Epithelial cell of prostate (primary cell): ENCODE results near the gene RCCD1.

Source experiments
- DNase-seq: peaks from one replicate; pipeline ENCODE4 v3.0.0-alpha.2; 2011; ENCODE audit warnings: low read depth, low spot score
- H3K27ac ChIP-seq: fragments of 450-650 bp; 2 replicates; pipeline ENCODE4 v1.5.1; 2017; ENCODE audit warnings: mild to moderate bottlenecking

Gene RCCD1

DNA sequence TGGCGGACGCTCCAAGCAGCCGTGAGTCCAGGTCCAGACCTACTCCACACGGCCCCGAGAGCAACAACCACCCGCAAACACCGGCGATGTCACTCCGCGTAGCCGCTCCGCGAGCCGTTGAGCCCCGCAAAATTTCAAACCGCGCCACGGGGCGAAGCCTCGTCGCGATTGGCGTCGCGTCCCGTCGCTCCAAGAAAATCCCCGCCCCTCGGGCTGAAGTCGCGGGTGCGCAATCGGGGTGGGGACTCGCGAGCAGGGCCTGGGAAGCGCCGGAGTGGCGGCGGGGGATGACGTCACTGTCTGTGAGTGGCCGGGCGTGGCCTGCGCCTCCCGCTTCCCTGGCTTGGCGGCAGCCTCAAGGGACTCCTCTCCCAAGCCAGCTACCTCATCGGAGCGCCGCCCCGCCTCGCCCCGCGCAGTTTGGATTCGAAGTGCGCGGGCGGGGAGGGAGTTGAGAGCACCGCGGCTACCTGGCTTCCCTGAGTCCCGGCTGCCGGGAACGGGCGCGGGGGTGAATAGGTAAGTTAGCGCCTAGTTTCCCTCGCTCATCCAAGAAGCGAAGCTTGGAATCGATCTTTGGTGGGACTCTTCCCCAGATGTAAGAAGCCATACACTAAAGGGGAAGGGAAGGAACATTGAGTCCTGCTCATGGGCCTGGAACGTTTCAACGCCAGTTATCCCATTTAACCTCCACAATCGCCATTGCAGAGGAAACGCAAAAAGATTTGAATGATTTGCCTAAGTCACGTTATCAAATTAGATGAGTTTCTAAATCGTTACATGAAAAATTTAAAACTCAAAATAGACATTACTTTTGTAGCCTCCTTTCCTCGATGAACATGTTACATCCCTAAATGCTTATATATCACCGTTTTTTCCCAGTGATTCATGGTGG lies 40.0 kb downstream of the RCCD1 start, which contains the start of gene PRC1:
TSS of gene PRC1 (minus strand) at position 119 of the 895 bp plus-strand sequence. CDS start at position 1, 118 bp downstream.
- DNase-seq = peak; percentile 93
- H3K27ac ChIP-seq = peak within 1 kb of the TSS; percentile 54

DNA sequence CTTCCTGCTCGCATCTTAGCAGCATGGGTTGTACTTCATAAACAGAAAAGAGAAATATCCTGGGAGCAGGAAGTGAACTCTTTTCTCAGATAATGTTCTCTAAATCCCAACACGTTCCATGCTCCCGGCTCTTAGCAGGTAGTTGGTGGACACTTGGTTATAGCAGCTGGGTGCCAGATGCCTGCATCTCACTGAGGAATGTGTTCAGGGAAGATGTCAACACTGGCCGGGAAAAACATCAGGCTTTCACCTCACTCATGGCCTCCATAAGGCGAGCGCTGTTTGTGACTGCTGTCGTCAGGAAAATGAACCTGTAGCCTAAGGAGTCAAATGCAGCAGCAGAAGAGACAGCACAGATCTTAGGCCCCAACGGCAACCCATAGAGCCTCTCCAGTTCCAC lies 44.1 kb downstream of the RCCD1 start:
- H3K27ac ChIP-seq = no peak overlapping the region
- DNase-seq = no peak

DNA sequence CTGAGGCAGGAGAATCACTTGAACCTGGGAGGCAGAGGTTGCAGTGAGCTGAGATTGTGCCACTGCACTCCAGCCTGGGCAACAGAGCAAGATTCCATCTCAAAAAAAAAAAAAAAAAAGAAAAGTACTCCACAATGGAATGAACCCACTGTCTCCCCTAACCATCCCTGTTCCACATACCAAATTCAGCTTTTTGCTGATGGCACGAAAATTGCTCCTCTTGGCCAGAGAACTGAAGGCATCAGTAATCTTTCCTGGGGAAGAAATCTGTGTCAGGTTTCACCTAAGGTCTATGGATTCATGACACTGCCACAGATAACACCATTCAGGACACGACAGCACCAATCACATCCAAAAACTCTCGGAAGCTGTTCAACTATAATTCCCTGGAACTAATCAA lies 46.5 kb downstream of the RCCD1 start:
- H3K27ac ChIP-seq = no peak overlapping the region
- DNase-seq = no peak

DNA sequence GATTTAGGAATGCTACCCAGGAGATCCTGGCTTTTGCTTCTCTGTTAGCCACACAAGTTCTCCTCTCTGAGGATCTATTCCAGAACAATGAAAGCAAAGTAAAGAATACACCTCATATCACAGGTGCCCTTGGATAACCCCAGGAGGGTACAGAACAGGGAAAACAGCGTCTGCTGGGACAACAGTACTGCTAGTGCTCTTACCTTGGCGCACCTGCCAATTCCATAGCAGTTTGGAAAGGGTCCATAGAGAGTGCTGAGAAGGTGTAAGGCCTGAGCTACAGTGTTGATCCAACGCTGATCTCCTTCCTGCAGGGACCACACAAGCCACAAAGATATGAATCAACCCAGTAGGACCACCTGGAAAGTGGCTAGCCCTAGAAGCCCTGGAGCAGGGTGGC lies 52.6 kb downstream of the RCCD1 start:
- H3K27ac ChIP-seq = no peak overlapping the region

More for the DNA sequence above, 52.6 kb downstream of the RCCD1 start:
- no peak for DNase-seq
